Loucy (cell line): ENCODE measurements around the gene INHBB.

Source experiments
- H2AFZ ChIP-seq: fragments of 200-600 bp; sonication (generic); 2 replicates; pipeline ENCODE4 v1.6.0; 2016; ENCODE audit warnings: antibody characterized with exemption, mild to moderate bottlenecking, low read length, moderate library complexity
- H3F3A ChIP-seq: fragments of 200-600 bp; 2 replicates; pipeline ENCODE4 v1.6.0; 2016; ENCODE audit warnings: antibody characterized with exemption, low read depth, mild to moderate bottlenecking
- H3K27me3 ChIP-seq: fragments of 200-600 bp; sonication (generic); 2 replicates; pipeline ENCODE4 v1.6.1; 2014; ENCODE audit warnings: low read length, mild to moderate bottlenecking; ENCODE audit not compliant: insufficient read depth, poor library complexity, severe bottlenecking
- H3K36me3 ChIP-seq: fragments of 200-600 bp; sonication (generic); 2 replicates; pipeline ENCODE4 v1.6.1; 2016; ENCODE audit warnings: low read length; ENCODE audit not compliant: insufficient read depth
- H3K4me1 ChIP-seq: fragments of 200-600 bp; sonication (generic); 2 replicates; pipeline ENCODE4 v1.5.1; 2014; ENCODE audit warnings: low read length, mild to moderate bottlenecking; ENCODE audit not compliant: insufficient read depth, poor library complexity, severe bottlenecking
- H3K4me2 ChIP-seq: fragments of 200-600 bp; sonication (generic); 2 replicates; pipeline ENCODE4 v1.6.0; 2014; ENCODE audit warnings: antibody characterized with exemption, low read length, low read depth, mild to moderate bottlenecking; ENCODE audit not compliant: poor library complexity, severe bottlenecking
- H3K4me3 ChIP-seq: fragments of 200-600 bp; sonication (generic); 2 replicates; pipeline ENCODE4 v1.5.1; 2014; ENCODE audit warnings: low read length, mild to moderate bottlenecking, mixed read lengths; ENCODE audit not compliant: poor library complexity, severe bottlenecking
- H3K79me2 ChIP-seq: fragments of 200-600 bp; sonication (generic); 2 replicates; pipeline ENCODE4 v1.6.1; 2014; ENCODE audit warnings: low read length; ENCODE audit not compliant: insufficient read depth
- H3K9ac ChIP-seq: fragments of 200-600 bp; sonication (generic); 2 replicates; pipeline ENCODE4 v1.6.0; 2014; ENCODE audit warnings: mild to moderate bottlenecking, low read depth, low read length, moderate library complexity; ENCODE audit not compliant: poor library complexity, severe bottlenecking
- H3K9me2 ChIP-seq: fragments of 200-600 bp; sonication (generic); replicated peaks from 2 replicates; pipeline ENCODE4 v1.6.1; 2016; ENCODE audit warnings: low read depth, low read length, mixed read lengths
- H3K9me3 ChIP-seq: fragments of 200-600 bp; sonication (generic); 2 replicates; pipeline ENCODE4 v1.6.1; 2014; ENCODE audit warnings: mild to moderate bottlenecking, antibody characterized with exemption, low read length, low read depth; ENCODE audit not compliant: insufficient read depth
- H4K20me1 ChIP-seq: fragments of 200-600 bp; sonication (generic); 2 replicates; pipeline ENCODE4 v1.6.0; 2014; ENCODE audit warnings: antibody characterized with exemption, low read length, mild to moderate bottlenecking; ENCODE audit not compliant: insufficient read depth, poor library complexity, severe bottlenecking
- CTCF ChIP-seq: fragments of 200-600 bp; sonication (generic); conservative IDR thresholded peaks from 2 replicates; pipeline ENCODE4 v1.5.1; 2014; ENCODE audit warnings: mild to moderate bottlenecking, antibody characterized with exemption, low read length
- EZH2phosphoT487 ChIP-seq: fragments of 200-600 bp; IDR thresholded peaks from 2 replicates; pipeline ENCODE4 v1.6.1; 2018; ENCODE audit warnings: antibody characterized with exemption, mild to moderate bottlenecking, moderate library complexity, borderline replicate concordance

Gene INHBB

GRCh38 chr2:120367649-120368048, 21.7 kb downstream of the INHBB start:
- Histone ChIP-seq H3F3A (no peaks in the 10 kb centered on the region), H3K9me3 (no peaks in the 10 kb centered on the region), H3K4me1 (no peaks in the 10 kb centered on the region), H4K20me1 (no peaks in the 10 kb centered on the region), H3K27me3 (no peaks in the 10 kb centered on the region), H3K9ac (no peak overlapping the region), H3K36me3 (no peaks in the 10 kb centered on the region), H3K9me2 (no peaks in the 10 kb centered on the region), H3K4me2 (no peak overlapping the region), H3K79me2 (no peaks in the 10 kb centered on the region), H3K4me3 (no peak overlapping the region), H2AFZ (peak overlapping the region; percentile 28; the same call in 1 of the 2 replicates)
- TF ChIP-seq EZH2phosphoT487 (no peak), CTCF (no peak)

- Histone ChIP-seq H3F3A (no peaks in the 10 kb centered on the region), H3K4me2 (no peak overlapping the region), H2AFZ (no peak overlapping the region), H3K9ac (no peak overlapping the region), H3K9me2 (no peaks in the 10 kb centered on the region), H3K36me3 (no peaks in the 10 kb centered on the region), H3K4me3 (no peak overlapping the region), H3K9me3 (no peaks in the 10 kb centered on the region), H3K27me3 (no peaks in the 10 kb centered on the region), H4K20me1 (no peaks in the 10 kb centered on the region), H3K4me1 (no peaks in the 10 kb centered on the region), H3K79me2 (no peaks in the 10 kb centered on the region)
- TF ChIP-seq EZH2phosphoT487 (no peak), CTCF (no peak)
Measured at GRCh38 chr2:120368086-120368485, 22.1 kb downstream of the INHBB start.

- H3K4me2 ChIP-seq, result no peak overlapping the region
- no peaks in the 10 kb centered on the region for H3F3A ChIP-seq
- H2AFZ ChIP-seq, result no peak overlapping the region
- H3K9ac ChIP-seq, result no peak overlapping the region
- no peaks in the 10 kb centered on the region for H3K36me3 ChIP-seq
- no peak overlapping the region for H3K4me3 ChIP-seq
- no peaks in the 10 kb centered on the region for H4K20me1 ChIP-seq
- TF ChIP-seq EZH2phosphoT487 (no peak), CTCF (no peak)
- H3K79me2 ChIP-seq, result no peaks in the 10 kb centered on the region
- H3K4me1 ChIP-seq, result no peaks in the 10 kb centered on the region
- no peaks in the 10 kb centered on the region for H3K9me3 ChIP-seq
- H3K27me3 ChIP-seq, result no peaks in the 10 kb centered on the region
- no peaks in the 10 kb centered on the region for H3K9me2 ChIP-seq
Measured at GRCh38 chr2:120369250-120369649, 23.3 kb downstream of the INHBB start.
